HepG2 (cell line): ENCODE results near the gene PSMA2. TPM values are rescaled to one million over a fixed set of nuclear protein-coding genes. Genes with fewer than 3 reads are reported as not detected.

Experiments
- CHCHD3 ChIP-seq: sonication (generic); formaldehyde crosslinking; IDR thresholded peaks from 2 replicates; pipeline ENCODE4 v1.8.0; 2022; ENCODE audit warnings: mild to moderate bottlenecking, missing genetic modification reagents, moderate library complexity
- FOXK2 ChIP-seq: fragments of 450-650 bp; IDR thresholded peaks from 2 replicates; pipeline ENCODE4 v1.6.1; 2016
- KLF16 ChIP-seq, 2 experiments: sonication (generic) in 1 of 2; formaldehyde crosslinking in 1 of 2; IDR thresholded peaks; 2 replicates each; pipeline versions ENCODE4 v1.6.1 to v1.8.0; 2016 to 2023; ENCODE audit warnings: missing genetic modification reagents in 2 of 2, missing compliant biosample characterization in 1 of 2
- NONO ChIP-seq, 2 experiments: fragments of 450-650 bp in 1 of 2; sonication (generic) in 1 of 2; formaldehyde crosslinking in 1 of 2; IDR thresholded peaks in 1 of 2; conservative IDR thresholded peaks in 1 of 2; 2 replicates each; pipeline versions ENCODE4 v1.6.1 to v1.8.0; 2017 to 2022; ENCODE audit warnings: mild to moderate bottlenecking in 1 of 2, missing genetic modification reagents in 1 of 2, moderate library complexity in 1 of 2
- SAFB2 ChIP-seq: sonication (generic); formaldehyde crosslinking; IDR thresholded peaks from 2 replicates; pipeline ENCODE4 v1.5.1; 2020; ENCODE audit warnings: missing genetic modification reagents, low read depth, mild to moderate bottlenecking, borderline replicate concordance
- SETDB1 ChIP-seq: sonication (generic); formaldehyde crosslinking; IDR thresholded peaks from 2 replicates; pipeline ENCODE4 v1.5.1; 2020; ENCODE audit warnings: missing genetic modification reagents, mild to moderate bottlenecking, borderline replicate concordance
- SOX5 ChIP-seq: IDR thresholded peaks from 2 replicates; pipeline ENCODE4 v1.6.1; 2016; ENCODE audit warnings: borderline replicate concordance
- STAG1 ChIP-seq: sonication (generic); formaldehyde crosslinking; IDR thresholded peaks from 2 replicates; pipeline ENCODE4 v1.4.0; 2020; ENCODE audit warnings: missing genetic modification reagents
- TBX2 ChIP-seq: sonication (generic); formaldehyde crosslinking; IDR thresholded peaks from 2 replicates; pipeline ENCODE4 v1.5.0; 2020; ENCODE audit warnings: missing genetic modification reagents, mild to moderate bottlenecking, borderline replicate concordance
- ZFP36L1 ChIP-seq: sonication (generic); formaldehyde crosslinking; IDR thresholded peaks from 2 replicates; pipeline ENCODE4 v1.8.0; 2022; ENCODE audit warnings: mild to moderate bottlenecking, missing genetic modification reagents, moderate library complexity
- ZNF264 ChIP-seq: sonication (generic); formaldehyde crosslinking; IDR thresholded peaks from 2 replicates; pipeline ENCODE4 v1.4.0; 2020; ENCODE audit warnings: missing genetic modification reagents
- ZNF577 ChIP-seq: sonication (generic); formaldehyde crosslinking; IDR thresholded peaks from 2 replicates; pipeline ENCODE4 v1.4.0; 2020; ENCODE audit warnings: mild to moderate bottlenecking, low read depth, missing genetic modification reagents, borderline replicate concordance
- polyA plus RNA-seq, 8 experiments: library from polyadenylated mRNA; depleted of rRNA in 3 of 8; stranded (reverse) in 7 of 8; unstranded in 1 of 8; fragments of >200 nt; fragmentation: Illumina TruSeq in 4 of 8; extraction: Trizol in 4 of 8; gene quantifications; 2 replicates each; pipeline versions ENCODE4 v1.2.1 to v1.2.3, GENCODE V29; 2011 to 2016; ENCODE audit warnings: low read depth in 4 of 8, missing spikeins in 1 of 8, mixed read lengths in 1 of 8; ENCODE audit not compliant: insufficient read depth in 1 of 8
- total RNA-seq, 5 experiments: library from RNA; depleted of rRNA; stranded (reverse); fragments of >200 nt; fragmentation: Illumina TruSeq; extraction: Trizol; gene quantifications; 2 replicates each; pipeline ENCODE4 v1.2.3, GENCODE V29; 2016; ENCODE audit warnings: low read depth in 1 of 5
- TF ChIP-seq, protein P1 (sequence below): sonication (generic); formaldehyde crosslinking; IDR thresholded peaks from 2 replicates; pipeline ENCODE4 v1.4.0; 2020; ENCODE audit warnings: low read depth, mild to moderate bottlenecking, missing genetic modification reagents
- TF ChIP-seq, protein P2 (sequence below): IDR thresholded peaks from 2 replicates; pipeline ENCODE4 v1.6.1; 2012; ENCODE audit warnings: inconsistent platforms
- TF ChIP-seq, protein P3 (sequence below): sonication (generic); formaldehyde crosslinking; IDR thresholded peaks from 2 replicates; pipeline ENCODE4 v1.5.0; 2020; ENCODE audit warnings: missing genetic modification reagents
- TF ChIP-seq, protein P4 (sequence below): sonication (generic); formaldehyde crosslinking; IDR thresholded peaks from 2 replicates; pipeline ENCODE4 v1.9.0; 2021; ENCODE audit warnings: missing genetic modification reagents, borderline replicate concordance
- TF ChIP-seq, protein P5 (sequence below), 2 experiments: IDR thresholded peaks; 2 replicates each; pipeline ENCODE4 v1.6.1; 2011 to 2012; ENCODE audit warnings: low read length in 2 of 2, borderline replicate concordance in 1 of 2, low read depth in 1 of 2, mild to moderate bottlenecking in 1 of 2, moderate library complexity in 1 of 2

The PSMA2 gene
- total and polyA plus RNA-seq, 2 of the 13 experiments (the other 11 are each of a cell fraction or from before 2014, with no cell fraction given) = 125 to 266 TPM

DNA sequence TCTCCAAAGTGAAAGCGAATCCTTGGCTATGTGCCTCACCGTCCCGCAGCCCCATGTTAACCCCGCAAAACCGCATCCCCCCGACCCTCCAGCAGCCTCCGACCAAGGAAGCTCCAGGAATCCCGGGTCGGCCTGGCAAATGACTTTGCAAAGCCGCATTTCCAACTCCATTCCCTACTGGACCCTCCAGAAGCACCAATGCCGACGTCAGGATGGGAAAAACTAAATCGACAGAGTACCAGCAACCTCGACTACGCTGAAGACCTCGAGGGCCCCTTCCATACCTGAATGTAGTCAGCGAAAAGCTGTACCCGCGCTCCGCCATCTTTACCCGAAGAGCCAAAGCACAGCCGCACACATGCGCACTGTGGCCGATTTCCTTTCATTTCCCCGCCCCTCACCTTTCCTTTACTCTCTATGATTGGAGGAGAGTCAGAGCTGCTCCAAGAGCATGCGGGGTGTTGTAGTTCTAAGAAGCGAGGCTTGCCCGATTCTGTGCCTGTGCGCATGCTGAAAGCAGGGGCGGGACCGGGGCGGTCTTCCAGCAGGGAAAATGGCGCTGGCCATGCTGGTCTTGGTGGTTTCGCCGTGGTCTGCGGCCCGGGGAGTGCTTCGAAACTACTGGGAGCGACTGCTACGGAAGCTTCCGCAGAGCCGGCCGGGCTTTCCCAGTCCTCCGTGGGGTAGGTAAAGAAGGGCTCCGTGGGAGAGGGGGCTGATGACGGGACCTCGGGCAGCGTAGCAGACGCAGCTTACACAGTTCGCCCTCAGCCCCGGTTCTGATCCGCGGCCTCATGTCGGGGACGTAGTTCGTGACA lies at the start of gene PSMA2, which contains the start of gene MRPL32 (continued):
- no peak for TF ChIP-seq CHCHD3 (CRISPR knock-in tag)
- TF ChIP-seq ZNF577 (CRISPR knock-in tag) = no peak
- TF ChIP-seq ZFP36L1 (CRISPR knock-in tag) = no peak
- TF ChIP-seq, protein P1, sequence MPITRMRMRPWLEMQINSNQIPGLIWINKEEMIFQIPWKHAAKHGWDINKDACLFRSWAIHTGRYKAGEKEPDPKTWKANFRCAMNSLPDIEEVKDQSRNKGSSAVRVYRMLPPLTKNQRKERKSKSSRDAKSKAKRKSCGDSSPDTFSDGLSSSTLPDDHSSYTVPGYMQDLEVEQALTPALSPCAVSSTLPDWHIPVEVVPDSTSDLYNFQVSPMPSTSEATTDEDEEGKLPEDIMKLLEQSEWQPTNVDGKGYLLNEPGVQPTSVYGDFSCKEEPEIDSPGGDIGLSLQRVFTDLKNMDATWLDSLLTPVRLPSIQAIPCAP (CRISPR knock-in tag) = no peak
- TF ChIP-seq SETDB1 (CRISPR knock-in tag) = no peak
- TF ChIP-seq, protein P2, sequence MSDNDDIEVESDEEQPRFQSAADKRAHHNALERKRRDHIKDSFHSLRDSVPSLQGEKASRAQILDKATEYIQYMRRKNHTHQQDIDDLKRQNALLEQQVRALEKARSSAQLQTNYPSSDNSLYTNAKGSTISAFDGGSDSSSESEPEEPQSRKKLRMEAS = peak; percentile 69; the same call in 1 of the 2 replicates
- 0 out of 2 replicates have a peak, but pooled peaks have one; percentile 24 for TF ChIP-seq FOXK2
- TF ChIP-seq, protein P3, sequence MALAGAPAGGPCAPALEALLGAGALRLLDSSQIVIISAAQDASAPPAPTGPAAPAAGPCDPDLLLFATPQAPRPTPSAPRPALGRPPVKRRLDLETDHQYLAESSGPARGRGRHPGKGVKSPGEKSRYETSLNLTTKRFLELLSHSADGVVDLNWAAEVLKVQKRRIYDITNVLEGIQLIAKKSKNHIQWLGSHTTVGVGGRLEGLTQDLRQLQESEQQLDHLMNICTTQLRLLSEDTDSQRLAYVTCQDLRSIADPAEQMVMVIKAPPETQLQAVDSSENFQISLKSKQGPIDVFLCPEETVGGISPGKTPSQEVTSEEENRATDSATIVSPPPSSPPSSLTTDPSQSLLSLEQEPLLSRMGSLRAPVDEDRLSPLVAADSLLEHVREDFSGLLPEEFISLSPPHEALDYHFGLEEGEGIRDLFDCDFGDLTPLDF (CRISPR knock-in tag) = no peak
- TF ChIP-seq, protein P4, sequence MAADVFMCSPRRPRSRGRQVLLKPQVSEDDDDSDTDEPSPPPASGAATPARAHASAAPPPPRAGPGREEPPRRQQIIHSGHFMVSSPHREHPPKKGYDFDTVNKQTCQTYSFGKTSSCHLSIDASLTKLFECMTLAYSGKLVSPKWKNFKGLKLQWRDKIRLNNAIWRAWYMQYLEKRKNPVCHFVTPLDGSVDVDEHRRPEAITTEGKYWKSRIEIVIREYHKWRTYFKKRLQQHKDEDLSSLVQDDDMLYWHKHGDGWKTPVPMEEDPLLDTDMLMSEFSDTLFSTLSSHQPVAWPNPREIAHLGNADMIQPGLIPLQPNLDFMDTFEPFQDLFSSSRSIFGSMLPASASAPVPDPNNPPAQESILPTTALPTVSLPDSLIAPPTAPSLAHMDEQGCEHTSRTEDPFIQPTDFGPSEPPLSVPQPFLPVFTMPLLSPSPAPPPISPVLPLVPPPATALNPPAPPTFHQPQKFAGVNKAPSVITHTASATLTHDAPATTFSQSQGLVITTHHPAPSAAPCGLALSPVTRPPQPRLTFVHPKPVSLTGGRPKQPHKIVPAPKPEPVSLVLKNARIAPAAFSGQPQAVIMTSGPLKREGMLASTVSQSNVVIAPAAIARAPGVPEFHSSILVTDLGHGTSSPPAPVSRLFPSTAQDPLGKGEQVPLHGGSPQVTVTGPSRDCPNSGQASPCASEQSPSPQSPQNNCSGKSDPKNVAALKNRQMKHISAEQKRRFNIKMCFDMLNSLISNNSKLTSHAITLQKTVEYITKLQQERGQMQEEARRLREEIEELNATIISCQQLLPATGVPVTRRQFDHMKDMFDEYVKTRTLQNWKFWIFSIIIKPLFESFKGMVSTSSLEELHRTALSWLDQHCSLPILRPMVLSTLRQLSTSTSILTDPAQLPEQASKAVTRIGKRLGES (CRISPR knock-in tag) = no peak
- peak in 1 of 2 experiments; percentile 86; a peak in 2 of 4 replicates for TF ChIP-seq KLF16 (CRISPR knock-in tag; IDR thresholded peaks at IDR 0.05)
- TF ChIP-seq, protein P5, sequence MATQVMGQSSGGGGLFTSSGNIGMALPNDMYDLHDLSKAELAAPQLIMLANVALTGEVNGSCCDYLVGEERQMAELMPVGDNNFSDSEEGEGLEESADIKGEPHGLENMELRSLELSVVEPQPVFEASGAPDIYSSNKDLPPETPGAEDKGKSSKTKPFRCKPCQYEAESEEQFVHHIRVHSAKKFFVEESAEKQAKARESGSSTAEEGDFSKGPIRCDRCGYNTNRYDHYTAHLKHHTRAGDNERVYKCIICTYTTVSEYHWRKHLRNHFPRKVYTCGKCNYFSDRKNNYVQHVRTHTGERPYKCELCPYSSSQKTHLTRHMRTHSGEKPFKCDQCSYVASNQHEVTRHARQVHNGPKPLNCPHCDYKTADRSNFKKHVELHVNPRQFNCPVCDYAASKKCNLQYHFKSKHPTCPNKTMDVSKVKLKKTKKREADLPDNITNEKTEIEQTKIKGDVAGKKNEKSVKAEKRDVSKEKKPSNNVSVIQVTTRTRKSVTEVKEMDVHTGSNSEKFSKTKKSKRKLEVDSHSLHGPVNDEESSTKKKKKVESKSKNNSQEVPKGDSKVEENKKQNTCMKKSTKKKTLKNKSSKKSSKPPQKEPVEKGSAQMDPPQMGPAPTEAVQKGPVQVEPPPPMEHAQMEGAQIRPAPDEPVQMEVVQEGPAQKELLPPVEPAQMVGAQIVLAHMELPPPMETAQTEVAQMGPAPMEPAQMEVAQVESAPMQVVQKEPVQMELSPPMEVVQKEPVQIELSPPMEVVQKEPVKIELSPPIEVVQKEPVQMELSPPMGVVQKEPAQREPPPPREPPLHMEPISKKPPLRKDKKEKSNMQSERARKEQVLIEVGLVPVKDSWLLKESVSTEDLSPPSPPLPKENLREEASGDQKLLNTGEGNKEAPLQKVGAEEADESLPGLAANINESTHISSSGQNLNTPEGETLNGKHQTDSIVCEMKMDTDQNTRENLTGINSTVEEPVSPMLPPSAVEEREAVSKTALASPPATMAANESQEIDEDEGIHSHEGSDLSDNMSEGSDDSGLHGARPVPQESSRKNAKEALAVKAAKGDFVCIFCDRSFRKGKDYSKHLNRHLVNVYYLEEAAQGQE (IDR thresholded peaks at IDR 0.05; ENCODE audit: borderline replicate concordance in 1 of 2, low read depth in 1 of 2, low read length in 2 of 2) = peak in 1 of 2 experiments; percentile 51; a peak in 1 of 4 replicates
- TF ChIP-seq SOX5 (CRISPR knock-in tag) = no peak
- TF ChIP-seq STAG1 (CRISPR knock-in tag) = no peak
- TF ChIP-seq SAFB2 (CRISPR knock-in tag) = 0 out of 2 replicates have a peak, but pooled peaks have one; percentile 49
- no peak for TF ChIP-seq NONO (IDR thresholded peaks at IDR 0.05)
- 0 out of 2 replicates have a peak, but pooled peaks have one; percentile 60 for TF ChIP-seq NONO (CRISPR knock-in tag; conservative IDR thresholded peaks at IDR 0.05)
- peak; percentile 76 for TF ChIP-seq TBX2 (CRISPR knock-in tag)
- no peak for TF ChIP-seq ZNF264 (CRISPR knock-in tag)
